ENCODE measurements around the gene IGF1R. TPM values are rescaled to one million over a fixed set of nuclear protein-coding genes. Genes with fewer than 3 reads are reported as not detected.

IGF1R gene
- polyA plus RNA-seq, 5 donors = 23.6 to 32.0 (median 30.6) TPM

GRCh38 chr15:98855815-98856531 lies 207.6 kb downstream of the IGF1R start:
- DNase-seq = no peak

GRCh38 chr15:98856532-98856907 lies 208.2 kb downstream of the IGF1R start:
- no peak for DNase-seq

- DNase-seq = no peak
These were observed 210.3 kb downstream of the IGF1R start for GRCh38 chr15:98858610-98859023.

- no peak for DNase-seq
These were observed 210.8 kb downstream of the IGF1R start for GRCh38 chr15:98859149-98859548.

GRCh38 chr15:98860281-98861041 lies 212.1 kb downstream of the IGF1R start:
- no peak for DNase-seq

- no peak for DNase-seq
These were observed 212.8 kb downstream of the IGF1R start for GRCh38 chr15:98861188-98861587.

GRCh38 chr15:98863983-98864382 lies 215.6 kb downstream of the IGF1R start:
- DNase-seq = no peak

GRCh38 chr15:98865397-98866339 lies 217.3 kb downstream of the IGF1R start:
- DNase-seq = peak in 1 of 2 donors; percentile 61

- no peak for DNase-seq
These were observed 218.2 kb downstream of the IGF1R start for GRCh38 chr15:98866511-98866910.

- no peak for DNase-seq
These were observed 220.2 kb downstream of the IGF1R start for GRCh38 chr15:98868564-98868963.

GRCh38 chr15:98870788-98871187 lies 222.4 kb downstream of the IGF1R start:
- DNase-seq = no peak

GRCh38 chr15:98872774-98873173 lies 224.4 kb downstream of the IGF1R start:
- DNase-seq = no peak

- no peak for DNase-seq
These were observed 225.3 kb downstream of the IGF1R start for GRCh38 chr15:98873441-98874218.

GRCh38 chr15:98874370-98874769 lies 226.0 kb downstream of the IGF1R start:
- DNase-seq = no peak

- DNase-seq = no peak
These were observed 226.4 kb downstream of the IGF1R start for GRCh38 chr15:98874773-98875172.

- DNase-seq = no peak
These were observed 227.0 kb downstream of the IGF1R start for GRCh38 chr15:98875309-98875708.

GRCh38 chr15:98876451-98877369 lies 228.4 kb downstream of the IGF1R start:
- no peak for DNase-seq

- DNase-seq = no peak
These were observed 229.8 kb downstream of the IGF1R start for GRCh38 chr15:98878172-98878571.

- DNase-seq = no peak
These were observed 230.5 kb downstream of the IGF1R start for GRCh38 chr15:98878862-98879261.

All from right lung (tissue), 5 donors.